Measurements from ENCODE around the gene MBTPS1. TPM values are rescaled to one million over a fixed set of nuclear protein-coding genes. Genes with fewer than 3 reads are reported as not detected.
A peak's percentile ranks its signal among the peaks of the same experiment; 100 is the strongest.

Gene MBTPS1
- total RNA-seq, 2 donors from 2014 or later: 36.6 to 42.0 TPM

DNA sequence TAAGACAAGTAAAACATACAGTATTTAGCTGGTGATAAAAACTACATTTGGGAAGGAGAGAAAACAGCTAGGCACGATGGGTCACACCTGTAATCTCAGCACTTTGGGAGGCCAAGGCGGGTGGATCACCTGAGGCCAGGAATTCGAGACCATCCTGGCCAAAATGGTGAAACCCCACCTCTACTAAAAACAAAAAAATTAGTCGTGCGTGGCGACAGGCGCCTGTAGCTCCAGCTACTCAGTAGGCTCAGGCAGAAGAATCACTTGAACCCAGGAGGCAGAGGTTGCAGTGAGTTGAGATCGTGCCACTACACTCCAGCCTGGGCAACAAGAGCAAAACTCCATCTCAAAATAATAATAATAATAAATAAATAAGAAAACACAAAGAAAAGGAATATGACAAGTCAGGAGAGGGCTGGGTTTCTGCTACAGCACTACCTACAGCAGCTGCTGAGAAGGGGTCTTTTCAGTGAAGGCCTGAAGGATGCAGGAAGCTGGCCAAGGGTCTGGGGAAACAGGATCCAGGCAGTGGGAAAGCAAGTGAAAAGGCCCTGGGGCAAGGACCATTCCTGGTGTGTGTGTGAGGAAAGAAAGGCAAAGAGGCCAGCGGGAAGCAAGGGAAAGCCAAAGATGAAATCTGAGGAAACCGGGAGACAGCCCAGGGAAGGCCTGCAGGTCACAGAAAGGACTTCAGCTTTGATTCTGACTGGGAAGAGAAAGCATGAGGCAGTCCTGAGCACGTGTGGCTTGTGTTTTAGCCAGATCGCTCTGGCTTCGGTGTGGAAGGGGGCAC is 10.6 kb downstream of the MBTPS1 start:
- H3K36me3 Mint-ChIP-seq (ENCODE audit: insufficient read depth in 2 of 2): peaks cover 2 to 4% of the 10 kb centered on the region in 2 donors
- H3K27ac Mint-ChIP-seq: no peak overlapping the region
- no peak overlapping the region for H3K4me3 Mint-ChIP-seq
- no peaks in the 10 kb centered on the region for H3K27me3 Mint-ChIP-seq (ENCODE audit: low read depth)
- DNase-seq: no peak
- no peaks in the 10 kb centered on the region for H3K9me3 Mint-ChIP-seq
- H3K4me1 Mint-ChIP-seq (ENCODE audit: low read depth): peaks cover 54% of the 10 kb centered on the region
- ATAC-seq (replicated peaks in 1 of 2): no peak

DNA sequence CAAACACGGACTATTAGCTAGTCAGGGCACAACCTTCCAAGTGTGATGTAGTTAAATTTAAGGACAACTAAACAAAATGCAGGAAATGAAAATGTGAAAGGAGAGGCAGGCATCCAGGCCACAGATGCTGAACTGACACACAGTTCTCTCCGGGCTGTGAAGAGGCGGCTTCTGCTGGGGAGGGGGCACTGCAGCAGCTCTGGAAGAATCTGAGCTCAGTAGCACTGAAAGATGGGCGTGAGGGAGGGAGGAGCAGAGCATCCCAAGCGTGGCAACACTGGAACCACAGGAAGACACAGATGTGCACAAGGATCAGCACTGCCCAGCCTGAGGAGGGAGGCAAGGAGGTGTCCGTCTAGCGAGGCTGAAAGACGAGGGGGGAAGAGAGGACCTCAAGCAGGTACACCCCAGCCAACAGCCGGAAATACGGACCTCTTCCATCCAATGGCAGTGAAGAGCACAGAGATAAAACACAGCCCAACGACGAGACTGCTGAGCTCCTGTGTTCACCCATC is 11.4 kb downstream of the MBTPS1 start:
- DNase-seq (no peak), ATAC-seq (replicated peaks in 1 of 2) (no peak)
- peaks cover 4 to 6% of the 10 kb centered on the region in 2 donors for H3K36me3 Mint-ChIP-seq (ENCODE audit: insufficient read depth in 2 of 2)
- H3K27me3 Mint-ChIP-seq (ENCODE audit: low read depth): no peaks in the 10 kb centered on the region
- no peaks in the 10 kb centered on the region for H3K9me3 Mint-ChIP-seq
- H3K27ac Mint-ChIP-seq: peak overlapping the region; percentile 30
- no peak overlapping the region for H3K4me3 Mint-ChIP-seq
- H3K4me1 Mint-ChIP-seq (ENCODE audit: low read depth): peaks cover 51% of the 10 kb centered on the region

GRCh38 chr16:84104231-84104630 is 12.5 kb downstream of the MBTPS1 start:
- H3K9me3 Mint-ChIP-seq: no peaks in the 10 kb centered on the region
- peak overlapping the region; percentile 41 for H3K27ac Mint-ChIP-seq
- ATAC-seq (replicated peaks in 1 of 2) (no peak), DNase-seq (no peak)
- H3K36me3 Mint-ChIP-seq (ENCODE audit: insufficient read depth in 2 of 2): peaks cover 4 to 10% of the 10 kb centered on the region in 2 donors
- H3K4me3 Mint-ChIP-seq: no peak overlapping the region
- peaks cover 54% of the 10 kb centered on the region for H3K4me1 Mint-ChIP-seq (ENCODE audit: low read depth)
- no peaks in the 10 kb centered on the region for H3K27me3 Mint-ChIP-seq (ENCODE audit: low read depth)

- no peak overlapping the region for H3K4me3 Mint-ChIP-seq
- H3K36me3 Mint-ChIP-seq (ENCODE audit: insufficient read depth in 2 of 2): peaks cover 4 to 13% of the 10 kb centered on the region in 2 donors
- H3K27me3 Mint-ChIP-seq (ENCODE audit: low read depth): no peaks in the 10 kb centered on the region
- DNase-seq (no peak), ATAC-seq (replicated peaks in 1 of 2) (no peak)
- no peak overlapping the region for H3K27ac Mint-ChIP-seq
- H3K9me3 Mint-ChIP-seq: no peaks in the 10 kb centered on the region
- H3K4me1 Mint-ChIP-seq (ENCODE audit: low read depth): peaks cover 55% of the 10 kb centered on the region
Observed at GRCh38 chr16:84103678-84104077, 13.1 kb downstream of the MBTPS1 start.

DNA sequence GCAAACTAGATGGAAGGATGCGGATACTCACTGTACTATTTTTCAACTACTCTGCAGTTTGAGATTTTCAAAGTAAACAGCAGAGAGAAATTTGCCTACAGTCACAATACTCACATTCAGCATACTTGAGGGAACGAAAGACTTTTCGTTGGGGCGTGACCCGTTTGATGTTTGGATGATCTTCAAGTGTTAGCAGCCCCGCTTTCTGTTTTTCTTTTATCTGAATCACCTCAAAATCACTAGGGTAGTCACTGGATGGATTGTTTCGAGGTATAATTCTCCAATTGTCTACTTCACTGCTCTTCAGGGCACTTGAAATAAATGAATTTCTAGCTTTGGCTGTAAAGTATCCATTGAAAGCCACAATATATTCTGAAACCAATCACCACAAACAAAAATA is 17.8 kb downstream of the MBTPS1 start:
- Mint-ChIP-seq H3K27me3 (ENCODE audit: low read depth) (no peaks in the 10 kb centered on the region), H3K36me3 (ENCODE audit: insufficient read depth in 2 of 2) (peaks cover 2 to 19% of the 10 kb centered on the region in 2 donors), H3K4me1 (ENCODE audit: low read depth) (peaks cover 50% of the 10 kb centered on the region), H3K4me3 (no peak overlapping the region), H3K9me3 (no peaks in the 10 kb centered on the region), H3K27ac (no peak overlapping the region)
- DNase-seq (no peak), ATAC-seq (replicated peaks in 1 of 2) (no peak)

GRCh38 chr16:84096447-84097005 is 20.2 kb downstream of the MBTPS1 start:
- H3K4me3 Mint-ChIP-seq: no peak overlapping the region
- H3K36me3 Mint-ChIP-seq (ENCODE audit: insufficient read depth in 2 of 2): peaks cover 2 to 24% of the 10 kb centered on the region in 2 donors
- H3K9me3 Mint-ChIP-seq: no peaks in the 10 kb centered on the region
- ATAC-seq (replicated peaks in 1 of 2) (no peak), DNase-seq (no peak)
- no peaks in the 10 kb centered on the region for H3K27me3 Mint-ChIP-seq (ENCODE audit: low read depth)
- H3K4me1 Mint-ChIP-seq (ENCODE audit: low read depth): peaks cover 38% of the 10 kb centered on the region
- no peak overlapping the region for H3K27ac Mint-ChIP-seq

- Mint-ChIP-seq H3K4me3 (no peak overlapping the region), H3K4me1 (ENCODE audit: low read depth) (peaks cover 30% of the 10 kb centered on the region), H3K36me3 (ENCODE audit: insufficient read depth in 2 of 2) (peaks cover 2 to 25% of the 10 kb centered on the region in 2 donors), H3K27ac (no peak overlapping the region), H3K9me3 (no peaks in the 10 kb centered on the region), H3K27me3 (ENCODE audit: low read depth) (no peaks in the 10 kb centered on the region)
- ATAC-seq (replicated peaks in 1 of 2) (no peak), DNase-seq (no peak)
Observed at GRCh38 chr16:84095466-84095865, 21.3 kb downstream of the MBTPS1 start.

GRCh38 chr16:84093879-84094270 is 22.9 kb downstream of the MBTPS1 start:
- no peaks in the 10 kb centered on the region for H3K9me3 Mint-ChIP-seq
- H3K36me3 Mint-ChIP-seq (ENCODE audit: insufficient read depth in 2 of 2): peaks cover 4 to 21% of the 10 kb centered on the region in 2 donors
- no peaks in the 10 kb centered on the region for H3K27me3 Mint-ChIP-seq (ENCODE audit: low read depth)
- no peak overlapping the region for H3K27ac Mint-ChIP-seq
- H3K4me3 Mint-ChIP-seq: no peak overlapping the region
- H3K4me1 Mint-ChIP-seq (ENCODE audit: low read depth): peaks cover 23% of the 10 kb centered on the region
- ATAC-seq (replicated peaks in 1 of 2) (no peak), DNase-seq (no peak)

- DNase-seq: no peak
- Mint-ChIP-seq H3K36me3 (ENCODE audit: insufficient read depth in 2 of 2) (peaks cover 5 to 18% of the 10 kb centered on the region in 2 donors), H3K9me3 (no peaks in the 10 kb centered on the region), H3K27me3 (ENCODE audit: low read depth) (no peaks in the 10 kb centered on the region), H3K4me1 (ENCODE audit: low read depth) (peaks cover 23% of the 10 kb centered on the region), H3K27ac (no peak overlapping the region), H3K4me3 (no peak overlapping the region)
- no peak for ATAC-seq (replicated peaks in 1 of 2)
Observed at GRCh38 chr16:84093120-84093878, 23.4 kb downstream of the MBTPS1 start.

- Mint-ChIP-seq H3K4me1 (ENCODE audit: low read depth) (peaks cover 36% of the 10 kb centered on the region), H3K27ac (no peak overlapping the region), H3K27me3 (ENCODE audit: low read depth) (no peaks in the 10 kb centered on the region), H3K36me3 (ENCODE audit: insufficient read depth in 2 of 2) (peaks cover 8 to 24% of the 10 kb centered on the region in 2 donors), H3K9me3 (no peaks in the 10 kb centered on the region), H3K4me3 (no peak overlapping the region)
- DNase-seq: no peak
- ATAC-seq (replicated peaks in 1 of 2): no peak
Observed at GRCh38 chr16:84091460-84091859, 25.3 kb downstream of the MBTPS1 start.

- no peak for DNase-seq
- no peaks in the 10 kb centered on the region for H3K27me3 Mint-ChIP-seq (ENCODE audit: low read depth)
- H3K36me3 Mint-ChIP-seq (ENCODE audit: insufficient read depth in 2 of 2): peaks cover 13 to 29% of the 10 kb centered on the region in 2 donors
- no peak overlapping the region for H3K27ac Mint-ChIP-seq
- ATAC-seq (replicated peaks in 1 of 2): no peak
- no peak overlapping the region for H3K4me3 Mint-ChIP-seq
- H3K9me3 Mint-ChIP-seq: no peaks in the 10 kb centered on the region
- peaks cover 40% of the 10 kb centered on the region for H3K4me1 Mint-ChIP-seq (ENCODE audit: low read depth)
Observed at GRCh38 chr16:84090211-84090610, 26.5 kb downstream of the MBTPS1 start.

DNA sequence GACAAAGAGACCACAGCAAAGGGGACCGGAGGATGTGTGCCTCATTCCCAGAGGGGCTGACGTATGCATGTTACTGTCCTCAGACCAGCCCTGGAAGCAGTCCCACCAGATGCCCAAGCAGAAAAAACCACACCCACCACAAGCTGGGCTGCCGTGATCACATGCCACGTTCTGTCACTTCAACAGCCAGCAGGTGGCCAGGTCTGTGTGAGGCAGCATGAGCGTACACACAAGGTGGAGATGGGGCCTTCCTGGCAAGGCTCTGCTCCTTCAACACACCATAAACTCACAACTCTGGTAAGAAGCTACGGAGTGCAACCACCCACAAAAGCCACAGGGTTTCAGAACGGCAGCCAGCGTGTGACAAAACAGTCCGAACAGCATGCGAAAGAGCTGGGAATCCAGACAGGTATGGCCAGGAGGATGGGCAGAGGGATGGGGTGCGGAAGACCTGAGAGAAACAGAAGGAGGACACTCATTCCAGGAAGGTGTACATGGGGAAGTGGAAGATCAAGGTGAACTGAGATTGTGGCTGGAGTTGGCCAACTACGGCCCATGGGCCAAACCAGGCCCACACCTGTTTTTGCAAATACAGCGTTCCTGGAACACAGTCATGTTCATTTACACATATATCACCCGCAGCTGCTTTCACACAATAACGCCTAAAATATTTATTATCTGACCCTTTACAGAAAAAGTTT is 27.9 kb downstream of the MBTPS1 start:
- peak; percentile 88 to 94 for ATAC-seq (replicated peaks in 1 of 2)
- DNase-seq: peak; percentile 56 to 75
- no peaks in the 10 kb centered on the region for H3K27me3 Mint-ChIP-seq (ENCODE audit: low read depth)
- peaks cover 13 to 29% of the 10 kb centered on the region in 2 donors for H3K36me3 Mint-ChIP-seq (ENCODE audit: insufficient read depth in 2 of 2)
- H3K9me3 Mint-ChIP-seq: no peaks in the 10 kb centered on the region
- H3K4me1 Mint-ChIP-seq (ENCODE audit: low read depth): peaks cover 45% of the 10 kb centered on the region
- peak overlapping the region; percentile 2 to 68 for H3K4me3 Mint-ChIP-seq
- no peak overlapping the region for H3K27ac Mint-ChIP-seq
